ENCODE measurements around the gene SUGT1.

SUGT1 gene

GRCh38 chr13:52650731-52651130, 1.9 kb upstream of the SUGT1 start:
- H3K36me3 ChIP-seq (replicated peaks; ENCODE audit: low read depth, low read length): peaks cover 18% of the 10 kb centered on the region
- H3K27me3 ChIP-seq (ENCODE audit: low read depth, low read length): no peaks in the 10 kb centered on the region
- H3K9ac ChIP-seq (ENCODE audit: low read length): no peak overlapping the region
- H3K9me3 ChIP-seq (ENCODE audit: insufficient read depth, low read length): no peaks in the 10 kb centered on the region
- peak overlapping the region; percentile 86 for H3K4me2 ChIP-seq (ENCODE audit: low read length)
- H3K4me3 ChIP-seq (ENCODE audit: low read length): peak overlapping the region; percentile 93; the same call in 1 of the 2 replicates
- peaks cover 15% of the 10 kb centered on the region for H3K4me1 ChIP-seq (ENCODE audit: low read length)
- H3K79me2 ChIP-seq (ENCODE audit: low read length): peaks cover 52% of the 10 kb centered on the region
- no peak for TF ChIP-seq CTCF (IDR thresholded peaks at IDR 0.05; ENCODE audit: low read depth, low read length)
- no peaks in the 10 kb centered on the region for H4K20me1 ChIP-seq (ENCODE audit: insufficient read depth, low read length)
- no peak overlapping the region for H3K27ac ChIP-seq (ENCODE audit: low read length)
- no peak overlapping the region for H2AFZ ChIP-seq (ENCODE audit: low read depth, low read length)

- H3K27me3 ChIP-seq (ENCODE audit: low read depth, low read length): no peaks in the 10 kb centered on the region
- H3K79me2 ChIP-seq (ENCODE audit: low read length): peaks cover 61% of the 10 kb centered on the region
- TF ChIP-seq CTCF (IDR thresholded peaks at IDR 0.05; ENCODE audit: low read depth, low read length) (no peak), EZH2phosphoT487 (IDR thresholded peaks at IDR 0.05; ENCODE audit: low read depth) (no peak)
- H4K20me1 ChIP-seq (ENCODE audit: insufficient read depth, low read length): no peaks in the 10 kb centered on the region
- H3K27ac ChIP-seq (ENCODE audit: low read length): peak overlapping the region; percentile 84
- H3K9ac ChIP-seq (ENCODE audit: low read length): peak overlapping the region; percentile 96
- peak overlapping the region; percentile 93 for H3K4me3 ChIP-seq (ENCODE audit: low read length)
- peak overlapping the region; percentile 86 for H3K4me2 ChIP-seq (ENCODE audit: low read length)
- H2AFZ ChIP-seq (ENCODE audit: low read depth, low read length): peak overlapping the region; percentile 84
- H3K4me1 ChIP-seq (ENCODE audit: low read length): peaks cover 15% of the 10 kb centered on the region
- no peaks in the 10 kb centered on the region for H3K9me3 ChIP-seq (ENCODE audit: insufficient read depth, low read length)
- peaks cover 18% of the 10 kb centered on the region for H3K36me3 ChIP-seq (replicated peaks; ENCODE audit: low read depth, low read length)
Measured at GRCh38 chr13:52651897-52652195, 790 bp upstream of the SUGT1 start.

- Histone ChIP-seq H3K27me3 (ENCODE audit: low read depth, low read length) (no peaks in the 10 kb centered on the region), H3K4me3 (ENCODE audit: low read length) (peak overlapping the region; percentile 93), H3K27ac (ENCODE audit: low read length) (peak overlapping the region; percentile 84), H3K4me2 (ENCODE audit: low read length) (peak overlapping the region; percentile 86), H3K36me3 (replicated peaks; ENCODE audit: low read depth, low read length) (peaks cover 18% of the 10 kb centered on the region), H3K9ac (ENCODE audit: low read length) (peak overlapping the region; percentile 96), H3K4me1 (ENCODE audit: low read length) (peaks cover 15% of the 10 kb centered on the region), H4K20me1 (ENCODE audit: insufficient read depth, low read length) (no peaks in the 10 kb centered on the region), H3K79me2 (ENCODE audit: low read length) (peaks cover 65% of the 10 kb centered on the region), H2AFZ (ENCODE audit: low read depth, low read length) (peak overlapping the region; percentile 76), H3K9me3 (ENCODE audit: insufficient read depth, low read length) (no peaks in the 10 kb centered on the region)
- TF ChIP-seq EZH2phosphoT487 (IDR thresholded peaks at IDR 0.05; ENCODE audit: low read depth): no peak
- TF ChIP-seq CTCF (IDR thresholded peaks at IDR 0.05; ENCODE audit: low read depth, low read length): no peak
Measured at GRCh38 chr13:52652980-52653303, 306 bp downstream of the SUGT1 start.

- no peaks in the 10 kb centered on the region for H3K9me3 ChIP-seq (ENCODE audit: insufficient read depth, low read length)
- peaks cover 27% of the 10 kb centered on the region for H3K79me2 ChIP-seq (ENCODE audit: low read length)
- TF ChIP-seq CTCF (IDR thresholded peaks at IDR 0.05; ENCODE audit: low read depth, low read length): no peak
- TF ChIP-seq EZH2phosphoT487 (IDR thresholded peaks at IDR 0.05; ENCODE audit: low read depth): no peak
- peaks cover 22% of the 10 kb centered on the region for H3K36me3 ChIP-seq (replicated peaks; ENCODE audit: low read depth, low read length)
- H3K4me3 ChIP-seq (ENCODE audit: low read length): no peak overlapping the region
- H3K4me1 ChIP-seq (ENCODE audit: low read length): peaks cover 17% of the 10 kb centered on the region
- peak overlapping the region; percentile 7; the same call in 1 of the 2 replicates for H3K4me2 ChIP-seq (ENCODE audit: low read length)
- peak overlapping the region; percentile 17; the same call in 1 of the 2 replicates for H3K27ac ChIP-seq (ENCODE audit: low read length)
- no peaks in the 10 kb centered on the region for H3K27me3 ChIP-seq (ENCODE audit: low read depth, low read length)
- H3K9ac ChIP-seq (ENCODE audit: low read length): no peak overlapping the region
- no peak overlapping the region for H2AFZ ChIP-seq (ENCODE audit: low read depth, low read length)
- no peaks in the 10 kb centered on the region for H4K20me1 ChIP-seq (ENCODE audit: insufficient read depth, low read length)
Measured at GRCh38 chr13:52659340-52659739, 6.7 kb downstream of the SUGT1 start.

Measured in OCI-LY3 (cell line).